ENCODE results near the gene VSTM2B.

- TF ChIP-seq CTCF (IDR thresholded peaks at IDR 0.05) (no peak), POLR2A (IDR thresholded peaks at IDR 0.05) (no peak)
Observed at GRCh38 chr19:29517946-29518345, 7.8 kb upstream of the VSTM2B start.
